PFSK-1 (cell line): Measurements from ENCODE around the gene MAMDC4.

Experiments used
- POLR2AphosphoS5 ChIP-seq: IDR thresholded peaks from 2 replicates; pipeline ENCODE4 v1.6.1; 2012; ENCODE audit warnings: low read depth, mild to moderate bottlenecking, control low read depth, low read length, moderate library complexity
- SIN3A ChIP-seq: IDR thresholded peaks from 2 replicates; pipeline ENCODE4 v1.6.1; 2012; ENCODE audit warnings: mild to moderate bottlenecking, low read length, moderate library complexity, borderline replicate concordance; ENCODE audit not compliant: insufficient read depth
- TAF1 ChIP-seq: IDR thresholded peaks from 2 replicates; pipeline ENCODE4 v1.6.1; 2012; ENCODE audit warnings: low read length, control low read depth, borderline replicate concordance; ENCODE audit not compliant: insufficient read depth
- TF ChIP-seq, protein P1 (sequence below), 2 experiments: IDR thresholded peaks; 2 replicates each; pipeline versions ENCODE4 v1.6.1 to v1.8.0; 2011 to 2012; ENCODE audit warnings: low read depth in 2 of 2, low read length in 2 of 2, control low read depth in 1 of 2, inconsistent platforms in 1 of 2, mild to moderate bottlenecking in 1 of 2, moderate library complexity in 1 of 2; ENCODE audit not compliant: insufficient read depth in 1 of 2

DNA sequence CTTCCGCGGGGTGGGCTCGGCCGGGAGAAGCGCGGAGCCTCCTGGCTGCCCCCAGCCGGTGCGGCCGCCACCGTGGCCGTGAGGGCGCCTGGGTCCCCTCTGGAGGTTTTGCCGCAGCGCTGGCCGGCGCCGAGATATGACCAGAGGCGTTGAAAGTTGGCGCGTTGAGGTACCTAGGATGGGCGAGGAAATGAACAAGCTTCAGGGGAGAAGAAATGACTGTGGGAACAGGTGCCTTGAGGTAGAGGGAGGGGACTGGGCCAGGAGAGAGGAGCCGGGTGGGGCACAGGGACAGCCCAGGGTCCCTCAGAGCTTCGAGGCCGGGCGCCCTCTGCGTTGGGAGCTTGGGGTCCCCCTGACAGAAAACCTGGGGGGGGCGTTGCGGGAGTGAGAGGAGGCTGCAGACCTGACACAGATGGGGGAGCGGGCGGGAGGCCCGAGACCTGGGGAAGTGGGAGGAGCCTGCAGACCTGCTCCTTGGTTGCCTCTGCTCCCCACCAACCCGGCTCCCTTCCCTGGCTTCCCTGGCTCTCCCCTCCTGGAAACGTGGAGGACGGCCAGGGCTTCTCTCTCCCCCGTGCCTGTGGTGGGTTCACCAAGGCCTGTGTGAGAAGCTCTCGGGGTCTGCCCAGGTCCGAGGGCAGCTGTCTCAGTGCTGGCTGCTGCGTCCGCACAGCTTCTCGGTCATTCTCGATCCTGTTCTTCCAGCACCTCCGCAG, 30.2 kb upstream of the MAMDC4 start:
- TF ChIP-seq, protein P1, sequence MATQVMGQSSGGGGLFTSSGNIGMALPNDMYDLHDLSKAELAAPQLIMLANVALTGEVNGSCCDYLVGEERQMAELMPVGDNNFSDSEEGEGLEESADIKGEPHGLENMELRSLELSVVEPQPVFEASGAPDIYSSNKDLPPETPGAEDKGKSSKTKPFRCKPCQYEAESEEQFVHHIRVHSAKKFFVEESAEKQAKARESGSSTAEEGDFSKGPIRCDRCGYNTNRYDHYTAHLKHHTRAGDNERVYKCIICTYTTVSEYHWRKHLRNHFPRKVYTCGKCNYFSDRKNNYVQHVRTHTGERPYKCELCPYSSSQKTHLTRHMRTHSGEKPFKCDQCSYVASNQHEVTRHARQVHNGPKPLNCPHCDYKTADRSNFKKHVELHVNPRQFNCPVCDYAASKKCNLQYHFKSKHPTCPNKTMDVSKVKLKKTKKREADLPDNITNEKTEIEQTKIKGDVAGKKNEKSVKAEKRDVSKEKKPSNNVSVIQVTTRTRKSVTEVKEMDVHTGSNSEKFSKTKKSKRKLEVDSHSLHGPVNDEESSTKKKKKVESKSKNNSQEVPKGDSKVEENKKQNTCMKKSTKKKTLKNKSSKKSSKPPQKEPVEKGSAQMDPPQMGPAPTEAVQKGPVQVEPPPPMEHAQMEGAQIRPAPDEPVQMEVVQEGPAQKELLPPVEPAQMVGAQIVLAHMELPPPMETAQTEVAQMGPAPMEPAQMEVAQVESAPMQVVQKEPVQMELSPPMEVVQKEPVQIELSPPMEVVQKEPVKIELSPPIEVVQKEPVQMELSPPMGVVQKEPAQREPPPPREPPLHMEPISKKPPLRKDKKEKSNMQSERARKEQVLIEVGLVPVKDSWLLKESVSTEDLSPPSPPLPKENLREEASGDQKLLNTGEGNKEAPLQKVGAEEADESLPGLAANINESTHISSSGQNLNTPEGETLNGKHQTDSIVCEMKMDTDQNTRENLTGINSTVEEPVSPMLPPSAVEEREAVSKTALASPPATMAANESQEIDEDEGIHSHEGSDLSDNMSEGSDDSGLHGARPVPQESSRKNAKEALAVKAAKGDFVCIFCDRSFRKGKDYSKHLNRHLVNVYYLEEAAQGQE (IDR thresholded peaks at IDR 0.05; ENCODE audit: insufficient read depth in 1 of 2, low read depth in 2 of 2, low read length in 2 of 2), result no peak
- TF ChIP-seq POLR2AphosphoS5 (no peak), TAF1 (no peak), SIN3A (no peak)
